Gastroesophageal sphincter (tissue), 3 donors: ENCODE results near the gene TBC1D3H.
"Not testable (repeated sequence)": the region's sequence is repeated elsewhere in the genome, so short reads cannot be mapped to it uniquely, and the experiment has no call there.

Source experiments
- EP300 ChIP-seq: sonication (generic); formaldehyde crosslinking; IDR thresholded peaks from one replicate; pipeline ENCODE4 v1.6.1; 2017; ENCODE audit warnings: antibody characterized with exemption, mild to moderate bottlenecking
- POLR2A ChIP-seq, 2 donors: fragments of 450-650 bp; IDR thresholded peaks; one replicate each; pipeline ENCODE4 v1.6.1; 2017; ENCODE audit warnings: antibody characterized with exemption in 2 of 2, mild to moderate bottlenecking in 2 of 2, moderate library complexity in 1 of 2
- POLR2AphosphoS5 ChIP-seq: sonication (generic); formaldehyde crosslinking; IDR thresholded peaks from one replicate; pipeline ENCODE4 v1.6.1; 2017; ENCODE audit warnings: antibody characterized with exemption
- TF ChIP-seq, protein P1 (sequence below), 4 experiments: fragments of 200-600 bp in 2 of 4; fragments of 450-650 bp in 2 of 4; sonication (generic) in 1 of 4; IDR thresholded peaks; one replicate each; pipeline ENCODE4 v1.5.1; 2017 to 2019; ENCODE audit warnings: antibody characterized with exemption in 4 of 4, mild to moderate bottlenecking in 2 of 4, moderate library complexity in 2 of 4

DNA sequence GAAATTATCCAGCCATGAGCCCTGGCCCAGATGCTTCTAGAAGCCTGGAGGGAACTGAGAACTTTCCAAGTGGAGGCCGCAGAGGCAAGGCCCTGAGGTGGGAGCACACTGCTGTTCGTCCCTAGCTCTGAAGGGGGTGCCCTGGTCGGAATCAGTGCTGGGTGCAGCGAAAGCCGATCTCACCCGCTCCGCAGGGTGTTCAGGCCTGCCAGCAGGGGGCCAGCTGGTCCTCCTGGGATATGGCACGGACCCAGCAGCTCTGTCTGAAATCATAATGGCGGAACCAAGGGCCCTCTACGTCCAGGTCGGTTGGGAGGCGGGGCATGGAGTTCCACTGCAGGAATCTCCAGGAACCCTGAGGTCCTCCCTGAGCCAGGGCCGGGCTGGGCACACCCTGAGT lies 40.7 kb upstream of the TBC1D3H start:
- TF ChIP-seq POLR2A (IDR thresholded peaks at IDR 0.05); EP300; POLR2AphosphoS5: not testable (repeated sequence)
- TF ChIP-seq, protein P1, sequence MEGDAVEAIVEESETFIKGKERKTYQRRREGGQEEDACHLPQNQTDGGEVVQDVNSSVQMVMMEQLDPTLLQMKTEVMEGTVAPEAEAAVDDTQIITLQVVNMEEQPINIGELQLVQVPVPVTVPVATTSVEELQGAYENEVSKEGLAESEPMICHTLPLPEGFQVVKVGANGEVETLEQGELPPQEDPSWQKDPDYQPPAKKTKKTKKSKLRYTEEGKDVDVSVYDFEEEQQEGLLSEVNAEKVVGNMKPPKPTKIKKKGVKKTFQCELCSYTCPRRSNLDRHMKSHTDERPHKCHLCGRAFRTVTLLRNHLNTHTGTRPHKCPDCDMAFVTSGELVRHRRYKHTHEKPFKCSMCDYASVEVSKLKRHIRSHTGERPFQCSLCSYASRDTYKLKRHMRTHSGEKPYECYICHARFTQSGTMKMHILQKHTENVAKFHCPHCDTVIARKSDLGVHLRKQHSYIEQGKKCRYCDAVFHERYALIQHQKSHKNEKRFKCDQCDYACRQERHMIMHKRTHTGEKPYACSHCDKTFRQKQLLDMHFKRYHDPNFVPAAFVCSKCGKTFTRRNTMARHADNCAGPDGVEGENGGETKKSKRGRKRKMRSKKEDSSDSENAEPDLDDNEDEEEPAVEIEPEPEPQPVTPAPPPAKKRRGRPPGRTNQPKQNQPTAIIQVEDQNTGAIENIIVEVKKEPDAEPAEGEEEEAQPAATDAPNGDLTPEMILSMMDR (IDR thresholded peaks at IDR 0.05): not testable (repeated sequence)
